Measurements from ENCODE around the gene OTUD5.

OTUD5 gene

DNA sequence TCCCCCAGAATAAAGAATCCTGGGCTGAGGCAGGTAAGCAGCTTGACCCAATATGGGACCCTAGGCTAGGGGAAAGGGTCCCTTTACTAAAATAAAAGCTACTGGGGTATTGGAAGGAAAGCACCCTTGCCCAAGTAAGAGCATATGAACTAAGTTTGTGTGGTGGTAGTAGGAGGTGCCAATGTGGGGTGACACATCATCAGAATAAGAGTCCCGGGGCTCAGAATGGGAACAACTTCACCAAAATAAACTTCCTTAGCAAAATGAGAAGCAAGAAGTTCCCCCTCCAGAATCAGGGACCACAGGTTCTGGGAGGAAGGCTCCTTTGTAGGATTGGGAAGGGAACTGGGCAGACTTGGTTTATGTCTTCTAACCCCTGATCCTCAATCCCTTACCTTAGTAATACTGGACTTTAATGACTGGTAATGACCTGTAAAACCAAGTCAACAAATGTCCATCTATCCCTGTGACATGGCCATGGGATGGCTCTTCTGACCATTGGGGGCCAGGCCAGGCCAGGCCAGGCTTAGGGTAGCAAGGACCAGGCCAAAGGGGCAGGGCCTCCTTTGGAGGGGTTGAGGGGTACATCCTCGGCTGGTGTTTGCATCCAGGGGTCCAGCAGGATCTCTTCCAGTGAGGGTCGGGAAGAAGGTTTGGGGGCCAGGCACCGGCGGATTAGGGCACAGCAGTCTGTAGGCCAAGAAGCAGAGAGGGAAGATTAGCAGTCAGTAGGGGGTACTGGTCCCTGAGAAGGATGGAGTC, 43.6 kb downstream of the OTUD5 start:
- H3K4me3 ChIP-seq (ENCODE audit: low read length in 2 of 2) = no peak overlapping the region

DNA sequence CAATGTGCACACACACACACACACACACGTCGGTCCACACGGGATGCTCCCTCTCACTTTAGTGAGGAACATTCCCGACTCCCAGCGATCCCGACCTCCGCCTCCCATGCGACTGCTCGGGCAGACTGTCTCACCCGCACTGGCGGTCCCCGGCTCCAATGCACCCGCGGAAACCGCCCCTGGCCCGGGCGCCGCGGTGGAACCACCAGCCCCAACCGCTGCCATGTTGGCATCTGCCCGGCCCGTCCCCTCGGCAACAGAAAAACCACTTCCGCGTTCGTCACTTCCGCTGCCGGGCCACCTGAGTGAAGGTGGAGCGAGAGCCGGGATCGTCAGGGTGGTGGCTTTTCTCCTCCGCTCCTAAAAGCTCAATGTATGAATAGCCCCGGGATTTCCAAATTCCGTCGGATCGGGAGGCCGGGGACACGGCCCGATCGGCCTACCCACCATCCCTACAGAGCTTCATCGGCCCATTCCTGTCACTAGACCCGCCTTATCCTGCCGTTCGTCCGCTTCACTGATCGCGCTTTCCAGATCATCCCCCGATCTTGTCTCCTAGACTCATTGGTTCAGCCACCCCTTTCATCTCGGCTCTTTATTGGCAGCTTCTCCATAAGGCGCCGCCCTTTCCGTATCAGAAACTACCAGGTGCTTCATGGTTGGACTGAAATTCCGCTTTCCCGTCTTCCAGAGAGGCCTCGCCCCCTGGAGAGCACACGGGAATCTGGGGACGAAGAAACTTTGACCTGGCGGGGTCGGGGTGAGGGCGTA, 45.8 kb downstream of the OTUD5 start, which contains the start of gene SLC35A2:
Gene SLC35A2 (minus strand): TSS at position 235 of the 771 bp plus-strand sequence. CDS start 10 bp downstream, at position 225.
- Histone ChIP-seq H3K9me3 (ENCODE audit: control insufficient read depth in 2 of 2, low read length in 2 of 2) (no peaks in the 10 kb centered on the region), H3K36me3 (ENCODE audit: control insufficient read depth in 2 of 2, insufficient read depth in 2 of 2, low read length in 2 of 2) (peaks cover 13 to 14% of the 10 kb centered on the region in 2 donors), H3K9ac (ENCODE audit: low read depth in 1 of 2, low read length in 2 of 2) (peak within 1 kb of the TSS; percentile 69 to 74), H3K27ac (ENCODE audit: low read depth in 2 of 2, low read length in 2 of 2) (peak within 1 kb of the TSS; percentile 86 to 87), H3K4me3 (ENCODE audit: low read length in 2 of 2) (peak within 1 kb of the TSS; percentile 78 to 89), H3K4me1 (ENCODE audit: control insufficient read depth in 2 of 2, insufficient read depth in 2 of 2, low read length in 2 of 2) (peaks cover 5 to 17% of the 10 kb centered on the region in 2 donors), H3K27me3 (ENCODE audit: control insufficient read depth in 2 of 2, insufficient read depth in 2 of 2, low read length in 2 of 2) (no peaks in the 10 kb centered on the region)

More for the DNA sequence above, 43.6 kb downstream of the OTUD5 start:
- no peaks in the 10 kb centered on the region for H3K9me3 ChIP-seq (ENCODE audit: control insufficient read depth in 2 of 2, low read length in 2 of 2)
- H3K27me3 ChIP-seq (ENCODE audit: control insufficient read depth in 2 of 2, insufficient read depth in 2 of 2, low read length in 2 of 2) = no peaks in the 10 kb centered on the region
- no peak overlapping the region for H3K27ac ChIP-seq (ENCODE audit: low read depth in 2 of 2, low read length in 2 of 2)
- H3K36me3 ChIP-seq (ENCODE audit: control insufficient read depth in 2 of 2, insufficient read depth in 2 of 2, low read length in 2 of 2) = peaks cover 9 to 13% of the 10 kb centered on the region in 2 donors
- no peak overlapping the region for H3K9ac ChIP-seq (ENCODE audit: low read depth in 1 of 2, low read length in 2 of 2)
- peaks cover 5 to 17% of the 10 kb centered on the region in 2 donors for H3K4me1 ChIP-seq (ENCODE audit: control insufficient read depth in 2 of 2, insufficient read depth in 2 of 2, low read length in 2 of 2)

DNA sequence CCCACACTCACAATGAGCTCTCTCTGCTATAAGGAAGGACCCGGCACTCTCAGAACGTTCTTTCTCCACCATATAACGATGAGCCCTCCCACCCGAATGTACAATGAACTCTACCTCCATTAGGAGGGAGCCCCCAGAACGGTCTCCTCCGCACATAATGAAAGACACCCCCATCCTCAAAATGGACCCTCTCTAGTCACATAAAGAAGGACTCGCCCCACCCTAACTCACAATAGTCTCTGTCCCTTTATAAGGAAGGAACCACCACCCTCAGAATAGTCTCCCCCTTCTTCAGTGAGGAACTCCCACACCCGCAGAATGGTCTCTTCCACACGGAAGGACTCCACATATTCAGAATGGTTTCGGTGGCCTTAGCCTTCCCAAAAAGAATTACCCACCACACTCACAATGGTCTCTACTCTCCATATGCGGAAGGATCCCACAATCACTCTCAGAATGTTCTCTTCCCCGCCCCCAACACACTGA, 46.4 kb downstream of the OTUD5 start:
- Histone ChIP-seq H3K9me3 (ENCODE audit: control insufficient read depth in 2 of 2, low read length in 2 of 2) (no peaks in the 10 kb centered on the region), H3K36me3 (ENCODE audit: control insufficient read depth in 2 of 2, insufficient read depth in 2 of 2, low read length in 2 of 2) (peaks cover 13 to 14% of the 10 kb centered on the region in 2 donors), H3K9ac (ENCODE audit: low read depth in 1 of 2, low read length in 2 of 2) (peak overlapping the region; percentile 69 to 74), H3K27me3 (ENCODE audit: control insufficient read depth in 2 of 2, insufficient read depth in 2 of 2, low read length in 2 of 2) (no peaks in the 10 kb centered on the region), H3K4me3 (ENCODE audit: low read length in 2 of 2) (peak overlapping the region; percentile 78 to 89), H3K4me1 (ENCODE audit: control insufficient read depth in 2 of 2, insufficient read depth in 2 of 2, low read length in 2 of 2) (peaks cover 5 to 17% of the 10 kb centered on the region in 2 donors), H3K27ac (ENCODE audit: low read depth in 2 of 2, low read length in 2 of 2) (peak overlapping the region; percentile 86 to 87)

DNA sequence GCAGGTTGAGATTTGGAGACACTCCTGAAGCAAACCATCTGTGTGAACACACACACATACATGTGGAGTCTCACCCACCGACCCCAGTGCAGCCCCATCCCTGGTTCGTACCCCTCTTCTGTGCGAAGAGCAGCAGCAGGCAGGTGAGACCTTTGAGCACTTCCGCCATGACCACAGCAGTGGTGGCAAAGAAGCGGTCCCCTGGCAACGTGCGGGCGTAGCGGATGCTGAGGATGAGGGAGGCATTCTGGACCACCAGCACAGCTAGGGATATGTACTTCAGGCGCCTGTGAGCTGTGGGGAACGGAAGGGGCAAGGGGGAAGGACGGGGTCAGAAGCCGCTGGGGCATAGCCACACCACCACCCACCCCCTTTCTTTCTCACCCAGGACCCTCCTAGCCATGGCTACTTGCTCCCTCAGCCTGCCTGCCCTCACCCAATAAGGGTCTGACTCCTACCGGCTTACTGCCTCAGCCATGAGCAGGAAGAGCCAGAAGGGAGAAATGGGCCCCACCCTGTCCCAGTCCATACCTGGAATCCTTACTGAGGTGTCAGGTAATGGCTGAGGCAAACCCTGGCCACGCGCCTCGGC, 47.6 kb downstream of the OTUD5 start:
- H3K36me3 ChIP-seq (ENCODE audit: control insufficient read depth in 2 of 2, insufficient read depth in 2 of 2, low read length in 2 of 2) = peaks cover 7 to 10% of the 10 kb centered on the region in 2 donors
- no peak overlapping the region for H3K4me3 ChIP-seq (ENCODE audit: low read length in 2 of 2)
- H3K27ac ChIP-seq (ENCODE audit: low read depth in 2 of 2, low read length in 2 of 2) = no peak overlapping the region
- no peaks in the 10 kb centered on the region for H3K27me3 ChIP-seq (ENCODE audit: control insufficient read depth in 2 of 2, insufficient read depth in 2 of 2, low read length in 2 of 2)
- no peak overlapping the region for H3K9ac ChIP-seq (ENCODE audit: low read depth in 1 of 2, low read length in 2 of 2)
- H3K9me3 ChIP-seq (ENCODE audit: control insufficient read depth in 2 of 2, low read length in 2 of 2) = no peaks in the 10 kb centered on the region
- peaks cover 5 to 17% of the 10 kb centered on the region in 2 donors for H3K4me1 ChIP-seq (ENCODE audit: control insufficient read depth in 2 of 2, insufficient read depth in 2 of 2, low read length in 2 of 2)

DNA sequence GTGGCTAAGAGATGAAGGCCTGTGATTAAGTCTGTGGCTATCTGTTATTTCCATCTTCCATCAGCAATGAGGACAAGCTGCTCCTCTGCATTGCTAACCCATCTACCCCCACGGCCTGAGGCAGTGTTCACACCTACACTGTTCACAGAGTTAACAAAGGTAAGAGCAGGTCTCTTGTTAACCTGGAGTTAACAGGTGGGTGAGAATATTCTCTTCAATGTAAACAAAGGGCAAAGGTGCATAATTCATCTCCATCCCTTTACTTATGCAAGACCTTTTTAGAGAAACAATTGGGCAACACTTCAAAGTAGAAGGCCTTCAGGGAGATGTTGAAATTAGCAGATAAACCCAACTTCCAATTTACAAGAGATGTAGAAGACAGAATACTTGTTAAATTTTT, 48.8 kb downstream of the OTUD5 start:
- peaks cover 2 to 10% of the 10 kb centered on the region in 2 donors for H3K36me3 ChIP-seq (ENCODE audit: control insufficient read depth in 2 of 2, insufficient read depth in 2 of 2, low read length in 2 of 2)
- no peaks in the 10 kb centered on the region for H3K9me3 ChIP-seq (ENCODE audit: control insufficient read depth in 2 of 2, low read length in 2 of 2)
- no peak overlapping the region for H3K27ac ChIP-seq (ENCODE audit: low read depth in 2 of 2, low read length in 2 of 2)
- no peak overlapping the region for H3K4me3 ChIP-seq (ENCODE audit: low read length in 2 of 2)
- no peaks in the 10 kb centered on the region for H3K27me3 ChIP-seq (ENCODE audit: control insufficient read depth in 2 of 2, insufficient read depth in 2 of 2, low read length in 2 of 2)
- no peak overlapping the region for H3K9ac ChIP-seq (ENCODE audit: low read depth in 1 of 2, low read length in 2 of 2)
- peaks cover 5 to 14% of the 10 kb centered on the region in 2 donors for H3K4me1 ChIP-seq (ENCODE audit: control insufficient read depth in 2 of 2, insufficient read depth in 2 of 2, low read length in 2 of 2)

DNA sequence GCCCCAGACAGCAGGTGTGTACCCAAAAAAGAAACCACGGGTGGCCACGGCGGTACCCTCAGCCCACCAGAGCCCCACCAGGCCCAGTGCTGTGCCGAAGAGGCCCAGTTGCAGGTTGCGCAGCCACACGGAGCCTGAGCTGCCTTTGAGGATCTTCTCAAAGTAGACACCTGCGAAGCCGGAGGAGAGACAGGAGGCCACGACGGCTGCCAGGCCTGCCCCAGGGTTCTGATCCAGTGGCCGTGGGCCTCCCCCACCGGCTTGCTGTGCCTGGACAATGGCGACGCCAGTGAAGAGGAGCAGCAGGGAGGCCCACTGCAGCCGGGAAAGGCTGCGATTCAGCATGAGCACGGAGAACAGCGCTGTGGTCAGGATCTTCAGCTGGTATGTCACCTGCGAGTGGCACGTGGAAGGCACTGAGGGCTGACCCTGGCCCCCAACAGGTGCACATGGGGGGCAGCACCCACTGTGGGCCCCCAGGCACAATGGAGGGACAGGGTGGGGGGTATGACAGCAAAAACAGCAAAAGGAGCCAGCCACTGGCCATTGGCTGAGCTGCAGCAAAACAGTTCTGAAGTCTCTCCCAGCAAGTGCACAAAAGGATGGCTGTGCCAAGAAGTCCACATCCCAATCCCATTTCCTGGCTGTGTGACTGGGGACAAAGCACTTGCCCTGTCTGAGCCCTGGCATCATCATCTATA, 52.2 kb downstream of the OTUD5 start:
- Histone ChIP-seq H3K9me3 (ENCODE audit: control insufficient read depth in 2 of 2, low read length in 2 of 2) (no peaks in the 10 kb centered on the region), H3K9ac (ENCODE audit: low read depth in 1 of 2, low read length in 2 of 2) (no peak overlapping the region), H3K27me3 (ENCODE audit: control insufficient read depth in 2 of 2, insufficient read depth in 2 of 2, low read length in 2 of 2) (no peaks in the 10 kb centered on the region), H3K36me3 (ENCODE audit: control insufficient read depth in 2 of 2, insufficient read depth in 2 of 2, low read length in 2 of 2) (peaks cover 20 to 24% of the 10 kb centered on the region in 2 donors), H3K4me3 (ENCODE audit: low read length in 2 of 2) (no peak overlapping the region), H3K4me1 (ENCODE audit: control insufficient read depth in 2 of 2, insufficient read depth in 2 of 2, low read length in 2 of 2) (no peaks in the 10 kb centered on the region), H3K27ac (ENCODE audit: low read depth in 2 of 2, low read length in 2 of 2) (no peak overlapping the region)

DNA sequence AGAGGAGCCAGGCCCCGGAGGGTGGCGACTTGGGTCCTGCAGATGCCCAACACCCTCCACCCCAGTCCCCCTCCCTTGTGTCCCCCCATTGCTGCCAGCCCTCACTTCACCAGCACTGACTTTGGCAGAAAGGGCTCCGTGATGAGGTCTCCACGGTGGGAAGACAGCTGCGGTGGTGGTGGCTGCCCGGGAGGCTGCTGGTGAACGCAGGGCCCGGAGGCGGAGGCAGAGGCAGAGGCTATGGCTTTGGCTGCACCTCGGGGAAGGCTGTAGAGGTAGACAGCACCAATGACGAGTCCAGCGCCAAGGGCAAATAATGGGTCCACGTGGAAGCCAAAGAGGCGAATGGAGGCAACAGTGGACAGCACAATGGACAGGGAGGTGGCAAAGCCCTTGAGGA, 52.8 kb downstream of the OTUD5 start:
- Histone ChIP-seq H3K4me1 (ENCODE audit: control insufficient read depth in 2 of 2, insufficient read depth in 2 of 2, low read length in 2 of 2) (no peaks in the 10 kb centered on the region), H3K27me3 (ENCODE audit: control insufficient read depth in 2 of 2, insufficient read depth in 2 of 2, low read length in 2 of 2) (no peaks in the 10 kb centered on the region), H3K27ac (ENCODE audit: low read depth in 2 of 2, low read length in 2 of 2) (no peak overlapping the region), H3K4me3 (ENCODE audit: low read length in 2 of 2) (no peak overlapping the region), H3K9ac (ENCODE audit: low read depth in 1 of 2, low read length in 2 of 2) (no peak overlapping the region), H3K36me3 (ENCODE audit: control insufficient read depth in 2 of 2, insufficient read depth in 2 of 2, low read length in 2 of 2) (peaks cover 21 to 24% of the 10 kb centered on the region in 2 donors), H3K9me3 (ENCODE audit: control insufficient read depth in 2 of 2, low read length in 2 of 2) (no peaks in the 10 kb centered on the region)

DNA sequence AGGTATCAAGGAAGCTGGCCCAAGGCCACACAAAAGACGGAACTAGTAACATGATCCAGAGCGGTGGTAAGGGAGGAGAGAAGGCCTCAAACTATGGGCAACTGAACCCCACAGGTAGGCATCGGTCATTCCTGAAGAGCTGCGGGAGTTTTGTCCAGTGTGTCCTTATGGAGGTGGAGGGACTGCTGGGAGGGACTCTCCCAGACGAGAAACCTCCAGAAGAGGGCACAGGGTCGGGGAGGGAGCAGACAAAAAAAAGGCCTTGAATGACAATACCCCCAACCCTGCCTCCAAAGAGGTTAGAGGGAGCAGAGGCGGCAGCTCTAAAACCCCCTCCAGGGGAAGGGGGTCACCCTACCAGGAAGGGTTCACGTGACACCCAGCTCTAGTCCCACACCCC, 53.2 kb downstream of the OTUD5 start:
- H3K9me3 ChIP-seq (ENCODE audit: control insufficient read depth in 2 of 2, low read length in 2 of 2) = no peaks in the 10 kb centered on the region
- H3K27me3 ChIP-seq (ENCODE audit: control insufficient read depth in 2 of 2, insufficient read depth in 2 of 2, low read length in 2 of 2) = no peaks in the 10 kb centered on the region
- H3K9ac ChIP-seq (ENCODE audit: low read depth in 1 of 2, low read length in 2 of 2) = no peak overlapping the region
- H3K27ac ChIP-seq (ENCODE audit: low read depth in 2 of 2, low read length in 2 of 2) = no peak overlapping the region
- H3K4me1 ChIP-seq (ENCODE audit: control insufficient read depth in 2 of 2, insufficient read depth in 2 of 2, low read length in 2 of 2) = peaks cover 0 to 2% of the 10 kb centered on the region in 2 donors
- H3K36me3 ChIP-seq (ENCODE audit: control insufficient read depth in 2 of 2, insufficient read depth in 2 of 2, low read length in 2 of 2) = peaks cover 23 to 24% of the 10 kb centered on the region in 2 donors
- no peak overlapping the region for H3K4me3 ChIP-seq (ENCODE audit: low read length in 2 of 2)

DNA sequence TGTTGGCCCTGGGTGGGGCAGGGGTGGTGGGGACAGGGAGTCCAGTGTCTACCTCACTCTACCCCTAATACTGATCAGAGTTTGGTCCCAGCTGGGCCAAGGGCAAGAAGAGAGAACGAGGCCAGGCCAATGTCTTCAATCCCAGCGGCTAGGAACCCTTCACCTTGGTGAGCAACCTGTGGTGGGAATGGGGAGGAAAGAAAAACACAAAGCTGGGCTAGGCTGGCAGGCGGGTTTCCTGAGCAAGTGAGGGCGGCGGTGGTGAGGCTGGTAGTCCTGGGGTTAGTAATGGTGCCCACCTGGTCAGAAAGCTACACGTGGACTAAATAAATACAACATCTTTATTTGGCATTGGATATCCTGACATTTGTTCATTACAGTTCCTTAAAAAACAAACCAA, 54.1 kb downstream of the OTUD5 start:
- Histone ChIP-seq H3K4me1 (ENCODE audit: control insufficient read depth in 2 of 2, insufficient read depth in 2 of 2, low read length in 2 of 2) (peaks cover 3 to 4% of the 10 kb centered on the region in 2 donors), H3K36me3 (ENCODE audit: control insufficient read depth in 2 of 2, insufficient read depth in 2 of 2, low read length in 2 of 2) (peaks cover 19 to 23% of the 10 kb centered on the region in 2 donors)

More for the DNA sequence above, 54.1 kb downstream of the OTUD5 start:
- no peak overlapping the region for H3K4me3 ChIP-seq (ENCODE audit: low read length in 2 of 2)
- H3K9me3 ChIP-seq (ENCODE audit: control insufficient read depth in 2 of 2, low read length in 2 of 2) = no peaks in the 10 kb centered on the region
- no peak overlapping the region for H3K27ac ChIP-seq (ENCODE audit: low read depth in 2 of 2, low read length in 2 of 2)
- H3K9ac ChIP-seq (ENCODE audit: low read depth in 1 of 2, low read length in 2 of 2) = no peak overlapping the region
- no peaks in the 10 kb centered on the region for H3K27me3 ChIP-seq (ENCODE audit: control insufficient read depth in 2 of 2, insufficient read depth in 2 of 2, low read length in 2 of 2)

Data from mucosa of rectum (tissue), 2 donors.